GM23338 (cell line): ENCODE data around the gene MAIP1.

Source experiments
- CREB1 ChIP-seq: fragments of 250-450 bp; sonication (Bioruptor Pico); IDR thresholded peaks from 2 replicates; pipeline ENCODE4 v1.5.0; 2020; ENCODE audit warnings: low read depth, mild to moderate bottlenecking, moderate library complexity
- CTCF ChIP-seq, 2 experiments: fragments of 200-600 bp in 1 of 2; sonication (generic) in 1 of 2; conservative IDR thresholded peaks; 2 replicates each; pipeline versions ENCODE4 v1.5.1 to v1.6.1; 2016 to 2017; ENCODE audit warnings: antibody characterized with exemption in 2 of 2, low read depth in 2 of 2, mild to moderate bottlenecking in 2 of 2, moderate library complexity in 1 of 2
- EZH2 ChIP-seq: fragments of 200-600 bp; sonication (generic); IDR thresholded peaks from one replicate; pipeline ENCODE4 v1.8.0; 2017; ENCODE audit warnings: antibody characterized with exemption, mild to moderate bottlenecking, low read depth; ENCODE audit not compliant: unreplicated experiment
- EZH2phosphoT487 ChIP-seq: fragments of 200-600 bp; sonication (generic); IDR thresholded peaks from one replicate; pipeline ENCODE4 v1.8.1; 2018; ENCODE audit warnings: antibody characterized with exemption; ENCODE audit not compliant: unreplicated experiment
- JUNB ChIP-seq: IDR thresholded peaks from one replicate; pipeline ENCODE4 v1.6.1; 2016; ENCODE audit warnings: antibody characterized with exemption; ENCODE audit not compliant: unreplicated experiment
- POLR2AphosphoS5 ChIP-seq: IDR thresholded peaks from 2 replicates; pipeline ENCODE4 v1.6.1; 2016; ENCODE audit warnings: antibody characterized with exemption, low read depth
- STAT1 ChIP-seq: IDR thresholded peaks from one replicate; pipeline ENCODE4 v1.6.1; 2016; ENCODE audit warnings: antibody characterized with exemption; ENCODE audit not compliant: unreplicated experiment
- ZNF331 ChIP-seq: fragments of 250-450 bp; sonication (Bioruptor Pico); IDR thresholded peaks from 2 replicates; pipeline ENCODE4 v1.5.0; 2020; ENCODE audit warnings: low read depth, mild to moderate bottlenecking, moderate library complexity
- TF ChIP-seq, protein P1 (sequence below): IDR thresholded peaks from one replicate; pipeline ENCODE4 v1.6.1; 2018; ENCODE audit warnings: antibody characterized with exemption; ENCODE audit not compliant: unreplicated experiment
- TF ChIP-seq, protein P2 (sequence below): IDR thresholded peaks from 2 replicates; pipeline ENCODE4 v1.6.1; 2016; ENCODE audit warnings: antibody characterized with exemption

DNA sequence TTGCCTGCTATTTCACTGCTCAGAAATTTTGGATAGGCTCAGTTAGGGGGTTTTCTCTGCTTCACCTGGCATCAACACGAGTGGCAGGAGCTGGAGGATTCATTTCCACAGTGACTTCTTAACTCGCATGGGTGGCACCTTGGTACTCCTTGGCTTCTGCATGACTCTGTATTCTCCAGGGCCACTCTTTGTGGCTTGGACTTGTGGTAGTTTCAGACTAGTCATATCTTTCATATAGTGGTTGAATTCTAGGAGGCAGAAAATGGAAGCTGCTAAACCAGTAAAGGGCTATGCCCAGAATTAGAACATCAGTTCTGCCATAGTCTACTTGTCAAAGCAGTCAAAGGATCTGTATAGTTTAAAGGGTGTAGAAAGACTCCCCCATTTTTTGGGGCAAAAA, 6.8 kb downstream of the MAIP1 start:
- TF ChIP-seq CTCF (conservative IDR thresholded peaks at IDR 0.05; ENCODE audit: low read depth in 2 of 2) (no peak), CREB1 (CRISPR knock-in tag) (no peak), EZH2phosphoT487 (no peak), ZNF331 (no peak), STAT1 (no peak), EZH2 (no peak), POLR2AphosphoS5 (no peak), JUNB (no peak)
- TF ChIP-seq, protein P1, sequence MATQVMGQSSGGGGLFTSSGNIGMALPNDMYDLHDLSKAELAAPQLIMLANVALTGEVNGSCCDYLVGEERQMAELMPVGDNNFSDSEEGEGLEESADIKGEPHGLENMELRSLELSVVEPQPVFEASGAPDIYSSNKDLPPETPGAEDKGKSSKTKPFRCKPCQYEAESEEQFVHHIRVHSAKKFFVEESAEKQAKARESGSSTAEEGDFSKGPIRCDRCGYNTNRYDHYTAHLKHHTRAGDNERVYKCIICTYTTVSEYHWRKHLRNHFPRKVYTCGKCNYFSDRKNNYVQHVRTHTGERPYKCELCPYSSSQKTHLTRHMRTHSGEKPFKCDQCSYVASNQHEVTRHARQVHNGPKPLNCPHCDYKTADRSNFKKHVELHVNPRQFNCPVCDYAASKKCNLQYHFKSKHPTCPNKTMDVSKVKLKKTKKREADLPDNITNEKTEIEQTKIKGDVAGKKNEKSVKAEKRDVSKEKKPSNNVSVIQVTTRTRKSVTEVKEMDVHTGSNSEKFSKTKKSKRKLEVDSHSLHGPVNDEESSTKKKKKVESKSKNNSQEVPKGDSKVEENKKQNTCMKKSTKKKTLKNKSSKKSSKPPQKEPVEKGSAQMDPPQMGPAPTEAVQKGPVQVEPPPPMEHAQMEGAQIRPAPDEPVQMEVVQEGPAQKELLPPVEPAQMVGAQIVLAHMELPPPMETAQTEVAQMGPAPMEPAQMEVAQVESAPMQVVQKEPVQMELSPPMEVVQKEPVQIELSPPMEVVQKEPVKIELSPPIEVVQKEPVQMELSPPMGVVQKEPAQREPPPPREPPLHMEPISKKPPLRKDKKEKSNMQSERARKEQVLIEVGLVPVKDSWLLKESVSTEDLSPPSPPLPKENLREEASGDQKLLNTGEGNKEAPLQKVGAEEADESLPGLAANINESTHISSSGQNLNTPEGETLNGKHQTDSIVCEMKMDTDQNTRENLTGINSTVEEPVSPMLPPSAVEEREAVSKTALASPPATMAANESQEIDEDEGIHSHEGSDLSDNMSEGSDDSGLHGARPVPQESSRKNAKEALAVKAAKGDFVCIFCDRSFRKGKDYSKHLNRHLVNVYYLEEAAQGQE: no peak
- TF ChIP-seq, protein P2, sequence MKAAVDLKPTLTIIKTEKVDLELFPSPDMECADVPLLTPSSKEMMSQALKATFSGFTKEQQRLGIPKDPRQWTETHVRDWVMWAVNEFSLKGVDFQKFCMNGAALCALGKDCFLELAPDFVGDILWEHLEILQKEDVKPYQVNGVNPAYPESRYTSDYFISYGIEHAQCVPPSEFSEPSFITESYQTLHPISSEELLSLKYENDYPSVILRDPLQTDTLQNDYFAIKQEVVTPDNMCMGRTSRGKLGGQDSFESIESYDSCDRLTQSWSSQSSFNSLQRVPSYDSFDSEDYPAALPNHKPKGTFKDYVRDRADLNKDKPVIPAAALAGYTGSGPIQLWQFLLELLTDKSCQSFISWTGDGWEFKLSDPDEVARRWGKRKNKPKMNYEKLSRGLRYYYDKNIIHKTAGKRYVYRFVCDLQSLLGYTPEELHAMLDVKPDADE: no peak
